AG10803 (cell line): ENCODE measurements around the gene GDPGP1.

Experiments
- DNase-seq: peaks from one replicate; pipeline ENCODE4 v3.0.0; 2010; ENCODE audit warnings: low read depth
- H3K4me3 ChIP-seq: 2 replicates; pipeline ENCODE4 v1.5.1; 2011; ENCODE audit warnings: mild to moderate bottlenecking, low read length, control low read depth
- TF ChIP-seq, protein P1 (sequence below): conservative IDR thresholded peaks from 2 replicates; pipeline ENCODE4 v1.5.1; 2011; ENCODE audit warnings: mild to moderate bottlenecking, low read length, control low read depth, inconsistent platforms

GDPGP1 gene

DNA sequence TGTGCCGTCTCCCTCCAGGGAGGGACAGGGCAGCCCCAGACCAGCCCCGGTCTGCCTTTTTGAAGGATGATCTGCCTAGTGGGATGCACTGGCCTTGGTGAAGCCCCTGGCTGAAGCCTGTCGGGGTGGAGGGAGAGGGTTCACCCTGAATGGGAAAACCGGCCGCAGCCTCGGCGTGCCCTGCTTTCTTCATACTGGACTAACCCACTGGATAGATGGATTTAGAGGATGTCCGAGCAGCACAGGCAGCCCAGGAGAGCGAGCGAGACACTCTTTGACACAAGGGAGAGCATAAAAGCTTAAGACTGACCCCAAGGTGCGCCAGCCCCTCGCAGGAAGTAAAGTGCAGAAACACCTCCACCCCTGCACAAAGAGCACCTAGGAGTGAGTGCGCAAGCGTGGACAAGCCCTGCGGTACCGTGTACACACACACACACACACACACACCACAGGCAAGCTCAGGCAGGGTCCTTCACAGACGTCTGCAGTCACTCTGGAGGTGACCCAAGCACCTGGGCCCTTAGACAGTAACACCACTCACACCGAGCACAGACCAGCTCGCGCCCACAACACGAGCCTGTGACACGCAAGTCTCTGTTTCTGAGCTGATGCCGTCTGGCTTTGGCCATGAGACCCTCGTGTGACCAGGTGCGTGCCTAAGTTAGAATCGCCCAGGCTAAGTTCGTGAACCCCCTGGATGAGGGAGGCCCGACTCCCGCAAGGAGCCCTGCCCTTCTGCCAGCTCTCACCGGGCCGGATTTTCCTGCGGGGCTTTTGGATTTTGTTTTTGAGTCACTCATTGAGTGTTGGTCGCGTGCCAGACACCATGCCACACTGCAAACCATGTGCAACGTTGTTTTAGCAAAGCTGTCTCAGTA is 21.5 kb upstream of the GDPGP1 start:
- TF ChIP-seq, protein P1, sequence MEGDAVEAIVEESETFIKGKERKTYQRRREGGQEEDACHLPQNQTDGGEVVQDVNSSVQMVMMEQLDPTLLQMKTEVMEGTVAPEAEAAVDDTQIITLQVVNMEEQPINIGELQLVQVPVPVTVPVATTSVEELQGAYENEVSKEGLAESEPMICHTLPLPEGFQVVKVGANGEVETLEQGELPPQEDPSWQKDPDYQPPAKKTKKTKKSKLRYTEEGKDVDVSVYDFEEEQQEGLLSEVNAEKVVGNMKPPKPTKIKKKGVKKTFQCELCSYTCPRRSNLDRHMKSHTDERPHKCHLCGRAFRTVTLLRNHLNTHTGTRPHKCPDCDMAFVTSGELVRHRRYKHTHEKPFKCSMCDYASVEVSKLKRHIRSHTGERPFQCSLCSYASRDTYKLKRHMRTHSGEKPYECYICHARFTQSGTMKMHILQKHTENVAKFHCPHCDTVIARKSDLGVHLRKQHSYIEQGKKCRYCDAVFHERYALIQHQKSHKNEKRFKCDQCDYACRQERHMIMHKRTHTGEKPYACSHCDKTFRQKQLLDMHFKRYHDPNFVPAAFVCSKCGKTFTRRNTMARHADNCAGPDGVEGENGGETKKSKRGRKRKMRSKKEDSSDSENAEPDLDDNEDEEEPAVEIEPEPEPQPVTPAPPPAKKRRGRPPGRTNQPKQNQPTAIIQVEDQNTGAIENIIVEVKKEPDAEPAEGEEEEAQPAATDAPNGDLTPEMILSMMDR = no peak
- H3K4me3 ChIP-seq = no peak overlapping the region
- DNase-seq = no peak

DNA sequence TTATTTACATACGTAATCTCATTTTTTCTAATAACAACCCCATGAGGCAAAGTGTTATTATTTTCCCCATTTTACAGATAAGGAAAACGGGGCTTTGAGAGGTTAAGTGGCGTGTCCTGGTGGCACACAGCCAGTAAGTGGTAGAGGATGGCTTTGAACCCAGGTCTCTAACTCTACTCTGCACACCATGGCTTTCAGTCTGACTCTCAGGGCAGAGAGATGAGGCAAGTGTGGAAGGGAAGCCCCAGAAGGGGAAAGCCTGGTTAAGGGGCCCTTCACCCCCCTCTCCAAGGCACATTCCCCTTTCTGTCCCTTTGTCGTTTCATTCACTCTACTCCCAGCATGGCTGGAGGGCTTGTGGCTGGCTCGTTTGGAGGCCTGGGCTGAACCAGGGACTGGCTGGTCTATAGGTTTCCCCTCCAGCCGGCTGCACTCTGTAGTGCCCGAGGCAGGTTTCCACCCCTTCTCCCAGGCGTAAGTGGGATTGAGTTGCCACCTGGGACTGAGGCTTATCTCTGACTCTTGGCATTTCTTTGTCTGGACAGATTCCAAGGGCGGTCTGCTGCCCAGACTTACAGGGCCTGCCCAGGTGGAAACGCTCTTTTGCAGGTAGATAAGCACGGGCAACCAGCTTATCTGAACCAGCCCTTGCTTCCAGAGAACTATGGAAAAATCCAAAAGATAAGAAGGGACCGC is 20.7 kb upstream of the GDPGP1 start:
- H3K4me3 ChIP-seq = no peak overlapping the region
- TF ChIP-seq, protein P1 = no peak
- DNase-seq = no peak

DNA sequence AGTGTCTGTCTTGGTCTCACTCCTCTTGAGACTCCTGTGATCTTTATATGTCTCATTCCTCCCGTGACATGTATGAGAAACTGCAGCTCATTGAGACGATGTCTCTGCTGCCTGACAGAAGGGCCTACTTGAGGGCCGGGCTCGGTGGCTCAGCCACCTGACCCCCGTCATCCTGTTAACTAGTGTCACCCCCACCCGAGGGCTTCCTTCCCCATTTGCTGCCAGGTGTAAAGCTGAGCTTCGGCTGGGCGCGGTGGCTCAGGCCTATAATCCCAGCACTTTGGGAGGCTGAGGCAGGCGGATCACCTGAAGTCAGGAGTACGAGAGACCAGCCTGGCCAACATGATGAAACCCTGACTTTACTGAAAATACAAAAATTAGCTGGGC is 20.2 kb upstream of the GDPGP1 start:
- no peak overlapping the region for H3K4me3 ChIP-seq
- no peak for DNase-seq
- TF ChIP-seq, protein P1 = no peak

DNA sequence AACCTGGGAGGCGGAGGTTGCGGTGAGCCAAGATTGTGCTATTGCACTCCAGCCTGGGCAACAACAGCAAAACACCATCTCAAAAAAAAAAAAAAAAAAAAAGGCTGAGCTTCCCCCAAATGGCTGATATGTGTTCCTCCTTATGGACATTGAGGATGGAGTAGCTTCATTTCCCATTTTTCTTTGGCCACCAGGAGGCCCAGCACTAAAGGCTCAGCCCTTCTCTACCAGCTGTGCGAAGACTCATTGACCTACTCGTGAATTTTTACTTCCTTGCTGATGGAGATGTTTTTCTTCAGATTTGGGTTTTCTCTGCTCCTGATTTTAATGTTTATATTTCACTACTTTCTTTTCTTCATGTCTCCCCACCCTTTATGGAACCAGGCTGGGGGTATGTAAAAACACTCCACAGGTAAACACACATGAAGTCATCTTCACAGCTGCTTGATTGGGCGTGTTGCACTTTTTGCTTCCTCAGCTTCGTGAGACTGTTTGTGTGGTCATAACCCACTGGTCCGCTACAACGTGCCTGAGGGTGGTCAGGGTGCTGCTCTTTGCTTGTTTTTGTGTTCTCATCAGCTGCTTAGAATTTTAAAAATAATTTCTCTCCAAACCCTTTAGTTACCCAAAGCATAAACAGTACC is 19.3 kb upstream of the GDPGP1 start:
- no peak for DNase-seq
- TF ChIP-seq, protein P1 = peak; percentile 40

DNA sequence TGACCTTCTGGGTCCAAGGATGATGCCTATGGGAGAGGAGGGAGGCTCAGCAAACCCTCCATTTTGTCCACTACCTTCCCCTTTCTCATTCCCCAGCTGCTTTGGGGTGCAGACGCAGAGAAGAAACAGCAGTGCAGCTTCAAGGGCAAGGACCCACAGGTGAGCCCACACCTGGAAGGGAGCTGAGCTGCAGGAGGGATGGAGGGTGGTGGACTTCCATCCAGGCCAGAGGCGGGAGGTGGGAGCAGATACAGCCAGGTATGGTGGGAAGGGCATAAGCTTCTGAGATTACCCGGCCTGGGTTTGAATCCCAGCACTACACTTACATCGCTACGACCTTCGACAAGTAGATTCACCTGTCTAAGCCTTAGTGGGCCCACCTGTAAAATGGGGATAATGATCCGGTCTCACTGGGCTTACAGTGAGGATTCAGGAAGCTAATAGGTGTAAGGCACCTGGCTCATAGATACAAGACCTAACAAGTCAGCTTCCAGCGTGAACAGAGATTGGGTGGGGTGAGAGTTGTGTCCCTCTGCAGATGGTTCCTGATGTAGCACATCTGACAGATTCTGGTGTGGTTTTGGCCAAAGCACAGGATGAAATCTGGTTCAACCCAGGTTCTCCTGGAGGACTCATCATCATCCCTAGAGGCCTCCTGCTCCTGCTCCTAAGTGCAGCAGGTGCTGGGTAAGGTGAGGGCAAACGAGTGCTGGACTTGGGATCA is 16.2 kb upstream of the GDPGP1 start:
- no peak for DNase-seq
- no peak overlapping the region for H3K4me3 ChIP-seq
- TF ChIP-seq, protein P1 = no peak

More for the DNA sequence above, 19.3 kb upstream of the GDPGP1 start:
- no peak overlapping the region for H3K4me3 ChIP-seq

DNA sequence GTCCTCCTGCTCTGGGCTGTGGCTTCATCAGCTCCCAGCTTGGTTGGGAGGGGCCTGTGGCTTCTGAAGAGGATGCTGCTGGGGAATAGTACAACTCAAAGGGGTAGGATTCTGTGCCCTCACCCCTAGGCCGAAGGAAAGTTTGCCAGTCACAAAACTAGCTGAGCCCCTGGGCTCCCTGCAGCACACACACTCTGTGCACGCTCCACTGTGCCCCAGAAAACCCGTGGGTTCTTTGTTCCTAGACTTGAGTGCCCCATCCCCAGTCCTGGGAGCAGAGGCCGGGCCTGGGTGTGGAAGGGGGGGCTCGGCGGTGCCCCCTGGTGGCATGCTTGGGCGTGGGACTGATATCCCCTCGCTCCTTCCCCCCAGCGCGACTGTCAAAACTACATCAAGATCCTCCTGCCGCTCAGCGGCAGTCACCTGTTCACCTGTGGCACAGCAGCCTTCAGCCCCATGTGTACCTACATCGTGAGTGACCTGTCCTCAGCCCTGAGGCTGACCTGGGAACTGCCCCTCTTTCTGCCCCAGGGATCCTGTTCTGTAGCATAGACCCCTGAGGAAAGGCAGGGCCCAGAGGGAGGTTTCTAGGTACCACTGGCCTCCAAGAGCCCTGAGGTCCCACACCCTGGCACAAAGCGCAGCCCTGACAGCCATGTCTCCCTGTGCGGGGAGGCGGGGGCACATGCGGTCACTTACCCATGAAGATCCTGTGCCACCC is 14.4 kb upstream of the GDPGP1 start:
- no peak overlapping the region for H3K4me3 ChIP-seq
- no peak for DNase-seq
- TF ChIP-seq, protein P1 = peak; percentile 53
